CMK (cell line): ENCODE measurements around the gene NELFB.

Source experiments
- DNase-seq: peaks from one replicate; pipeline ENCODE4 v3.0.0-alpha.2; 2010; ENCODE audit warnings: low read depth

Gene NELFB

DNA sequence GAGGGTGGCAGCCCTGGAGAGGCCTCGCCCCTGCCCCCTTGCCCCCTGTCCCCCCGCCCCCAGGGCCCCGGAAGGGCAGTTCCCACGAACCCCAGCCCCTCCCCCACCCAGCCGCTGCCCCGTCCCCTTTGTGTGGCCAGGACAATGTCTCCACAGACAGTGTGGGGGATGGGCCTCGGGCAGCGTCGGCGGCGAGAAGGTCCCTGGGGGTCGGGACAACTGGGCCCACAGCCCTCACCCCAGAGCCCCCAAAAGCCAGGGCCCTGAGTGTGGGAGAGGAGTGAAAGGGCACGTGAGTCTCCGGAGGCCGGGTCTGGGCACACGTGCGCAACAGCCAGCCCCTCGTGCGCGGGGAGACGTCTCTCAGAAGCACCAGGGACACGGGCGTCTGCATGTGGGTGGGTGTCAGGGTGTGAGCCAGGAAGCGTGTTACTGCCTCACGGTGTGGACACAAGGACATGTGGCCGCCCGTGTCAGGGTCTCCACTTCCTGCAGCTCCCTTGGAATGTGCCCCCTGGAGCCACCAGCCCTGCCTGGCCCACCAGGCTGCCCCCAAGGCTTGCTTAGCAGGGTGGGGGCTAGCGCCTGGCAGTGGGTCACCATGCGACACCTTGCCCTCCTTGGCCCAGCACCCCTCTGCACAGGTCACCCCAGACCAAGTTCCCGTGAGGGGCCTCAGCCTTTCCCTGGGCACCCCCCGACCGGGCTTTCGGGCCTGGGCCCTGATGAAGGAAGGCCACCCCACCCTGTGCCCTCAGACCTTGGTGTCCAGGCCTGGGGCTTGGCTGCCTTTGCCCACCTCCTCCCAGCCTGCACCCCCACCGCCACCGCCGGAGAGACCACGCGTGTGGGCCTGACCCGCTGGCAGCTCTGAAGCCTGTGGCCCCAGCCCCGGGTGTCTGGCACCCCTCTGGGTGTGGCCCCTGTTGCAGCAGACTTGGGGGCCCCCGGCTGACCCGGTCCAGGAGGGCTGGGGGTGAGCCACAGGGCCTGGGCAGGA lies 59.7 kb downstream of the NELFB start:
- no peak for DNase-seq

DNA sequence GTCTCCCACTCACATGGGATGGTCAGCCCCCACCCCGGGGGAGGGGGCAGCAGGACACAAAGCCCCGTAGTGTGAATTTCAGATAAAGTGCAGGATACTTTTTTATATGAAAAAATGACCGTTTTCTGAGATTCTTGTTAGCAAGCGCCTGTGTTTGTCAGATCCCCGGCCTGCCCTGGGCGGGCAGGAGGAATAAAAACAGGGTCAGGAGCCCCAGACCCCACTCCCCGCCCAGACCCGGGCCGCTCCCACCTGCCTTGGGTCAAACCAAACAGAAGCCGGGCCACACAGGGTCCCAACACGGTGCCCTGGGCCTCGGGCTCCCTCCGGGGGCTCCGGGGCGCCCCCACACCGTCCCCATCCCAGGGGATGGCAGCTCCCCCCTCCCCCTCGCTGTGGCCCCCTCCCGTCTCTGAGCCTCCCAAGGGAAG lies 60.5 kb downstream of the NELFB start:
- no peak for DNase-seq

DNA sequence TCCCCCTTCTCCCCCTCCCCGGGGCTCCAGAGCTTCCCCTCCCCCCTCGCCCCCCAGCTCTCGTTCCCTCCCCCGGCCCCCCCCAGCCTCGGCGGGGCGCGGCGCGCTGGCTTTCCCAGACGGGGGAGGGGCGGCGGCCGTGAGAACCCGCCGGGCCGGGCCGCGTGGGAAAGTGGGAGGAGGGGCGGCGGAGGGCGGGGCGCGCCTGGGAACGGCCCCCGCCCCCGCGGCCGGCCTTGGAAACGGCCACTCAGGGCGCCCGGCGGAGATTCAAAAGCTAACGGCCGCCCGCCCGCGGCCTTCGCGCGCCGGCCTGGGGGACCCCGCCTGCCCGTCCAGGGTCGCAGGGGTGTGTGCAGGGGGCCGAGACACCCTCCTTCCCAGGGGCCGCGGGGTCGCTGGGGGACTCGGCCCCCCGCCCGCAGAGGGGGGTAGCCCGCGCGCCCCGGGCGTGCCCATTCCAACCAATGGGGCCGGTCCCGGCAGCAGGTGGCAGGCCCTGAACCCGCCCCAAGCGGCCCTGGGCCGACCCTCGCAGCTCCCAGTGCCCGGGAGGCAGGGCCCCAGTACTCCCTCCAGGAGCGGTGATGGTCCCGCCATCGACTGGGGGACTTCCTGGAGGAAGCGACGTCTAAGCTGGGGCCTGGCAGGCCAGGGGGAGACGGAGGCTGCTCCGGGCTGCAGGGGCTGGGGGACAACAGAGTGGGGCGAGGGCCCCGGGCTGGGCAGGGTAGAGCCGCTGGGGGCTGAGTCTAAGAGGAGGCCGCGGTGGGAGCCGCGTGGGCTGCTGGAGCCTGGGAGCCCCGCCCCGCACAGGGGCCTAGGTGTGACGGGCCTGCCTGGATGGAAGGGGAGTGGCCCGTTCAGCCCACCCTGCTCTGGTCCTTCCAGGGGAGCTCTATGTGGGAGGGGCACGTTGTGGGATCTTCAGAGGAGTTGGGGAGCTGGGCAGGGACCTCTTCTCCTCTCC lies 61.2 kb downstream of the NELFB start:
- no peak for DNase-seq

DNA sequence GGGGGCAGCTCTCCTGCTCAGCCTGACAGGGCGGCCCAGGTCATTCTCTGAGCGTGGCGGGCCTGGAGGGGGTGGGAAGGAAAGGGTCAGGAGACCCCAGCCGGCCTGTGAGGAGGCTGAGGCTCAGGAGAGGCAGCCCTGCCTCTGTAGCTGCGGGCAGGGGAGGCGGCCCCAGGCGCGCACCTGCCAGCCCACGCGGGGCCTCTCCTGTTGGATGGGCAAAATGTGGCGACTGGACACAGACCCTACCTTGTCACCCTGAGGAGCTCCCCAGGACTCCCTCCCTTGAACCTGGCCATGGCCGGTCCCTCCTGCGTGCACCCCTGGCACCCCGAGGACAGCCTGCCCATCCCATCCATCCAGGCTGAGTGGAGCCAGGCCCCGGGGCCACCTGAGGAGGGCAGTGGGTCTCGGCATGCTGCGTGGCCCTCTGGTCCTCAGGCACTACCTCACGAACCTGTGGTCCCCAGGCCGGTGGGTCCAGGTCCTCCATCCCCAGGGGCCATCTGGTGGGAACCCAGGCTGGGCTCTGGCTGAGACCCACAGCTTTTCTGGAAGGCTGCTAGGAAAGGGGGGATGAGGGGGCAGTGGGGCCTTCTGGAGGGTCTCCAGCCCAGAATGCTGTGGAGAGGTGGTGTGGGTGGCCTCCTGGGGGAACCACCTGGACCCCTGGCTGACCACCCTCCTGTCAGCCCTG lies 62.0 kb downstream of the NELFB start:
- DNase-seq, result no peak

DNA sequence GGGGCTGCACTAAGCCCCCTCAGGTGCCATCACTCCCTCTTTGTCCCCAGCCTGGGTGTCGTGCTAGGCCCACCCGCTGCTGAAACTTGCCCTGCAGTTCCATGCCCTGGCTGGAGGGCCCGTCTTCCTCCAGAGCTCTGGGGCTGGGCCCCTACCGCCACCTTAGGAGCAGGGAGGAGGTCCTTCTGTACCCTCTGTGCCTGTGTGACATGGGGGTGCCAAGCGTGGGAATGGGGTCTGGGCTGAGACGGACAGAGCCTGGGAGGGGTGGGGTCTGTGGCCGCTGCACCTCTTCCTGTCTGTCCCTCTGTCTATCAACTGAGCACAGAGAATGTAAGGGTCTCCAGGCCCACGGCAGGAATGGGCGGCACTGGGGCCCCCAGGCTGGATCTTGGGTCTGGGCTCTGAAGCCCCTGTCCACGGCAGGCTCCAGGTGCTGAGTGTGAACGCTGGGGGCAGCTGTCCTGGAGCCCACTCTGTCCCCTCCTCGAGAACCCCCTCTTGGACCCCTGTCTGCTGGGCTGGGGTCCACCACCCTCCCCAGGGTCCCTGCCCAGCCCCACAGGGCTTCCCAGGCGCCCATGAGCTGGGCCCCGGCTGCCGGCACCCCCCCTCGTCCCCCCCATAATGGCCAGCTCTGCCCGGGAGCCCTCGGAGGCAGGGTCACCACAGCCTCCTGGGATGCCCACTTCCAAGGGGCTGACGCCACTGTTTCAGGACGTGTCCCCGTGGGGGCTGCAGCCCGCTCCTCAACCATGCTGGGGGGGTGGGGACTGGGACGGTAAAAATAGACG lies 62.8 kb downstream of the NELFB start:
- DNase-seq, result no peak

DNA sequence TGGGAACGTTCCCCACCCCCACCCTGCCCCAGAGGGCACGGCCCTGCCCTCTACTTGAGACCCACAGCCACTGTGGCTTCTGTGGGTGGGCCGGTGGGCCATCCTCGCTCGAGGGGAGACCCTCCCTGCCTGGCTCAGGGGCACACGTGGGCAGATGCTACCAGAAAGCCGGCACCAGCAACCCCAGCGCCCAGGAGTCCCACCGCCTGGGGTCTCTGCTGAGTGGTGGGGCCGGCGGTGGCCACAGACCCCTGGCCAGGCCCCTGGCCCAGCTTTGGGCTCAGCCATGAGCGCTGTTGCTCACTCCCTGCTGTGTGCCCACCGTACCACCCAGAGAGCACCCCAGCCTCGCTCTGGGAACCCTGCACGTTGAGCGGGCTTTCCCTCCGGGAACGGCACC lies 63.5 kb downstream of the NELFB start:
- DNase-seq, result no peak

DNA sequence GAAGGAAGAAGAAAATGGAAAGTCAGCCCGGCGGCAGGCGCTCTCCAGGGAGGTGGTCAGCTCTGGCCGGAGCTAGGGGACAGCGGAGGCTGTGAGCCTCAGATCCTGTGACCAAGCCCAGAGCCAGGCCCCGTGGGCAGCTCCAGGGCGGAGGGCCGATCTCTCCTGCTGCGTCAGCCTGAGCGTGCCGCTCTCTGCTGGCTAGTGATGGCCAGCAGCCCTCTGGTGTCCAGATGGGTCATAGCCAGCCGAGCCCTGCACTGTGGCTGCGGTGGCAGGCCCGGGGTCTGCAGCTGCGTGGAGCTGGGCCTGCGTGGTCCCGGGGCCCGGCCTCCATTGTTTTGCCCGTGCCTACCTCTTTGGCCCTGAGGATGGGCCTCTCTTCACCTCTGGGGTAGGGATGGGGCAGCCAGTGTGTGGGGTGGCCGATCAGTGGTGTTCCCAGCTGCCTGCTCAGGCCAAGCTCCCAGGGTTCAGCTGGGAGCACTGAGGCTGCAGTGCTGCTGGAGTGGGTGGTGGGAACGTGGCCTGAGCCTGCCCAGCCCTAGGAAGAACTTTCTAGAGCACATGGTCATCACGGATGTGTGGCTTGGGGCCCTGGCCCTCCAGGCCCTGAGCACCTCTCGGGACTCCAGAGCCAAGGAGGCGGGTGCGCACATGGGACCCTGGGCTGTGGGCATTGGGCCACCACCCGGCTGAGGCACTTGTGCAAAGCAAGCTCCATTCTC lies 64.0 kb downstream of the NELFB start:
- DNase-seq, result no peak

DNA sequence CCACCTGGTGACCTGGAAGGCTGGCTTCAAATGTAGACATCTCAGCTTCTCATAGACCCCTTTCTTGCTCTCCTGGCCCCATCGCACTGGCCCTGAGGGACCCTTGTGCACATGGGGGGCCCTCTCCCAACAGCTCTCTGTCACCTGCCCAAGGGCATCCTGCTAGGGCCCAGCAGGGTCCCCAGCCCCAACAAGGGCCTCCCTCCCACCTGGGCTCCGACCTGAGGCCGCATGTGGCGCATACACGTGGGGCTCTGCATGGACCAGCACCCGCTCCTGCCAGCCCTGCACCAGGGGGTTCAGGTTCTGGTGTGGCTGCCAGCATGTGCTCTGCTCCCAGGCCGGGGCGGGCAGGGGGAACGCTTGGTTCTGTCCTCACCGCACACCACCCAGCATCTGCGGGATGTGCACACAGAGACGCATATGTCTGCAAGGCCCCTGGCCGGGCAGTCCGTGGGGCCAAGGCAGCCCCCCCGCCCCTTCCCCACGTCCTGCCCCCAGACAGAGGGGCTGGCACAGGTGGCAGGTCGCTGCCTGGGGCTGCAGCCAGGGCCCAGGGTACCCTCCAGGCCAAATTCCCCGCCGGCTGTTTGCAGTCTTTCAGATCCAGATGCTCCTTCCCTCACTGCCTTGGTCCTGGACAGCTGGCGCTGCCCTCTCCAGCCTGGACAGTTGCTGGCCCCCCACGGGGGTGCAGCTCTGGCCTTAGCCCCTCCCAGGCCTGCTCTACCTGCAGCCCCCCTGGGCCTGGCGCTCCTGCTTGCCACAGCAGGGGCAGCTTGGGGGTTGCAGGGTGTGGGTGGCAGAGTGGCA lies 64.8 kb downstream of the NELFB start:
- no peak for DNase-seq

DNA sequence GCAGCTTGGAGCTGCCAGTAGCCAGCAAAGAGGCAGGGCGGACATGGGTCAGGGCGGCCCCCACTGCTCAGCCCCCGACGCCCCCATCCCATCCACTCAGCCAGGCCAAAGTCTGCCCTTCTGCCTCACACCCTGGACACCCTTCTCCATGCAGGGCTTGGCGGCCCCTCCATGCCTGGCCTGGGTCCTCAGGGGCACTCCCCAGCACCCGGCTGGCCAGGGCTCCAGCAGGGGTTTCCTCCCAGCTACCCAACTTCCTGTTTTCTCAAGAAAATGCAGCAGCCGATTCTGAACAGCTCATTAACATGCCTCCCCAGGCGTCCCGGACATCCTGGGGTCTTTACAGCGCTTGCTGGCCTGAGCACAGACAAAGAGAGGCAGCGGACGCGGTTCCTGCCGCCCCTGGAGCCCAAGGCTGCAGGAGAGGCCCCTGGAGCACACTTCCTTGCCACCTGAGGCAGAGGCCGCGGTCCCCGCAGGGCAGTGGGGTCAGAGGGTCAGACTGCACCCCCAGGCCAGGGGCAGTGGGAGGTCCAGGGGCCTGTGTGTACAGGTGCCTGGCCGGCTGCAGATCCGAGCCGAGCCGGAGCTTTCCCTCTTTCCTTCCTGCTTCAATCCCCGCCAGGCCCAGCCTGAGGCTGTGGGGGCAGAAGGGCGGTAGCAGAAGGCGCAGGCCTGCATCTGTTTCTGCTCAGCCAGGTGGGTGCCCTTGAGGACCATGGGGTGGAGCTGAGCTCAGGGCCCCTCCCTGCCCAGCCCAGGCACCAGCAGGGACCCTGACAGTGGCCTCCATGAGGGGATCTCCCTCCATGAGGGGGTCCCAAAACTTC lies 65.6 kb downstream of the NELFB start:
- no peak for DNase-seq

DNA sequence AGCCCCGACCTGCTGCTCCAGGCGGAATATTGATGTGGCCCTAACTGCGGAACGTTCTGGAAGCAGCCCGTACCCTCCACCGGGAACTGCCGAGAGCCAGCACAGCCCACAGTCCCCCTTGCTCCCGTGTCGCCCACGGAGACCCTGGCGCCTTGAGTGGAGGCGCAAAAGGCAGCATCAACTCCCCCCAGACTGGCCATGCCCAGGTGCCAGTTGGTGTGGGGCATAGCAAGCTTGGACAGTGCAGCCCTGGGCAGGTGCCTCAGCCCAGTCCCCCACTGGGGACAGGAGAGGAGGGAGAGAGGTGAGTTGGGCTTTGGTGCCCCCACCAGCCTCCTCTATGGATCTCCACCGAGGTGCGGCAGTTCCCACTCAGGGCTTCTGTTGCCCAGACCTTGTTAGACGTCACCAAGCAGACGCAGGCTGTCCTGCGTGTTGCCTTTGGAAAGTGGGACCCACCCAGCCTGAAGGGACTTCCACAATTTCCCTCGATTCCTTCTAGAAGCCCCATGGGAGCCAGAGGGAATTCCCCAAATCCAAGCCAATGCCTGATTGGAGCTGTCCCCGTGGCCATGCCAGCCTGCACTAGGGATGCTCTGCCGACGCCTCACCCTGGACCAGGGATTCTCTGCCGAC lies 66.7 kb downstream of the NELFB start:
- no peak for DNase-seq
